Stimulated activated CD4-positive, alpha-beta T cell treated with anti-CD3 and anti-CD28 coated beads, TNF-alpha, amount 100 ng/mL, for 24 hours (primary cell): ENCODE measurements around the gene C17orf78.
"Not testable (repeated sequence)": the region's sequence is repeated elsewhere in the genome, so short reads cannot be mapped to it uniquely, and the experiment has no call there.

Experiments used
- DNase-seq, 3 experiments: peaks; one replicate each; pipeline ENCODE4 v3.0.0-alpha.2; 2020; ENCODE audit warnings: low read depth in 3 of 3

Gene C17orf78

GRCh38 chr17:37438141-37438540, 62.4 kb downstream of the C17orf78 start:
- no peak for DNase-seq

GRCh38 chr17:37440424-37440823, 64.6 kb downstream of the C17orf78 start:
- DNase-seq, result no peak

GRCh38 chr17:37441369-37442014, 65.7 kb downstream of the C17orf78 start:
- DNase-seq, result not testable (repeated sequence)
